Measurements from ENCODE around the gene MLN.

MLN gene

DNA sequence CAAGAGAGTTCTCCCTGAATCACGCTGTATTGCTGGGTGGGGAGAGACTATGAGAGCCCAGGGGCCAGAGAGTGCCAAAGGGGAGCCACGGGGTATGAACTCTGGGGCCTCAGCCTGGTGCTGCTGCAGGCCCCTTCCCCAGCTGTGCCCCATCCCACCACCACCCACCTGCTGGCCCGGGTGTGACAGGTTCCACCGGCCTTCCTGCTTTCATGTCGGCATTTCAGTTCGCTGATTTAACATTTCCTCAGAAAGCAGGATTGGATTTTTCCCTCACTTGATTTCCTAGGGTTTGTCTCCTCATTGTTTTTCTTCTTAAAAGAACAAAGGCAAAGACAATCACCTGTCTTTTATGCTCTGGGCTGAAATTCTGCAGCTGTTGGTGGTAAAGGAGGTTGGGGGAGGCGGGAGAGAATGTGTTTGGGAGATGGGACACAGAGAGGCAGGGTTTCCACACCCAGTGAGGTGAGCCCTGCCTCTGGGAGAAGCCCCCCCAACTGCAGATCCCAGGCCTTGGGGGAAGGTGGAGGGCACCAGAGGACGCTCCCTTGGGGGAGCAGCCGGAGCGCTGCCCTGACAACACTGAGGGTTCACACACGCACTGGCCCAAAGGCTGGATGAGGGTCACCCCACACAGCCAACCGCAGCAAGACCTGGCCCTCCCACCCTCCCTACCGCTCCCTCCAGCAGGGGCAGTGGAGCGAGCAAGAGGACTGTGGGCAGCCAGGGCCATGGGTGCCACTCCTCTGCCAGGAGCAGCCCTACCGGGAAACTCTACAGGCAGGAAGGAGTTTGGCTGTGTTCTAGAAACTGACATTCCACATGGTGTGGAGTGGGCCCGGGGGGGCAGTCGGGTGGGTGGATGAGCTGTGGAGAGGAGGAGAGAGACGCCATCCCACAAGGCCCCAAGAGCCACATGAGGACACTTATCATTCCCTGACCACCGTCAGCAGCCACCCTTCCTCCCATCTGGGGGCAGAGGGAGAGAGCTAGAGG, 10.5 kb upstream of the MLN start:
- no peak for DNase-seq

DNA sequence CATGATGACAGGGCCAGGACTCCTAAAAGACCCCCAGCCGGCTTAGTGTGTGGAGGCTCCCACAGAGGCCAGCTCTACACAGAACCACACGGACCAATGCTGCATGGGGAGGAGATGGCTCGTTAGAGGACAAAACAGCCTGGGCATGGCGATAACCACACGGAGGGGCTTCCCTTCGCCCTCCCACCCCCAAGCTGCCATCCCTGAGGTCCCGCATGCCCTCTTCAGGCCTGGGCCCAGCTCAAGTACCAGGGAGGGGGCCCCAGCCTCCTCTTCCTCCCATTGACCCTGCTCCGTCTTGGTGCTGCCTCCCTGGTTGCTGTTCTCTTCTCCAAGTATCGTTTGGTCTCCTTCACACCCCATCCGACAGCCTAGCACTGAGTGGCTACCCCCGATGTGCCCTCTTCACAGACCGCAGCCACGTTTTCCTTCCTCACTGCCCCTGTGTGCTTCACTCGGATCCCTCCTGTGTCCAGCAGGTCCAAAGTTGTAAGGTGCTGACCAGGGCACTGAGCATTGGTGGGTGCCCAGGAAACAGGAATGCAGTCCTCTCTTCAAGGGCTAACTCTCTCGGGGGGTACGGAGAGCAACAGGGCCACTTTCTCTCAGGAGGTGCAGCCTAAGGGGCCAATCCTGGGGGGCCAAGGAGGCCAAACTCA, 9.6 kb upstream of the MLN start:
- DNase-seq = no peak

DNA sequence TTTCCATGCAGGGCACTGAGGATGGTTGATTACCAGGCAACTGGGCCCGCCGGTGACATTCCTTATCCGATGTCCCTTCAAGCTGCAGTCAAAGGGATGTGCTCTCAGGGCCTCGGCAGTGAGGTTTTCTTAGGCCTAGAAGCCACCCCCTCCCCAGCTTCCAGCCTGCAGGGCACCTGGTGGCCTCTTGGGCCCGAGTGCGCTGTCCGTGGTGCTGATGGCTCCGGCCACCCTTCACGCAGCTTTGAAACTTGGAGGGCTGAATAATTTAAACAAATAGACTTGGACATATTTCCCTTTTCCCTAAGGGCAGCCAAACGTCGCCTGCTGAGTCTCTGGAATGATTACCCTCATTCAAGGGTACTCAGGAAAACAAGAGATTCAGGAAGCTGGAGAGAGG, 8.9 kb upstream of the MLN start:
- DNase-seq = peak; percentile 50

DNA sequence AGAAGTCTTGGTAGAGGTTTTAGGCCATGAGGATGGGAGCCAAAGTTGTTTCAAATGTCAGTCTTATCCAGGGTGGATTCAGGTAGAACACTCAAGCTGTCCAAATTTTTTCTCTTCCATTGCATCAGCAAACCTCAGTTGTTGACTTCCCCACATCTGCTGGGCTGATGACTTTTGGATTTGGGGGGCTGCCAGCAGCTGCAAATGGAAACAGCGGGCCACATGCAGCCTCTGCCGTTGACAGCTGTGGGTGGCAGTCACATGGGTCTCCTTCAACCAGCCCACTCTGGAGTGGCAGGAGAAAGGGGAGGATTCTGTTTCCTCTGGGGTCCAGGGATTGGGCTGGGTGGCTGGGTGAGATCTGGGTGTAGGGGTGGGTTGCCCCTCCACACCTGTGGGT, 5.8 kb upstream of the MLN start:
- no peak for DNase-seq

DNA sequence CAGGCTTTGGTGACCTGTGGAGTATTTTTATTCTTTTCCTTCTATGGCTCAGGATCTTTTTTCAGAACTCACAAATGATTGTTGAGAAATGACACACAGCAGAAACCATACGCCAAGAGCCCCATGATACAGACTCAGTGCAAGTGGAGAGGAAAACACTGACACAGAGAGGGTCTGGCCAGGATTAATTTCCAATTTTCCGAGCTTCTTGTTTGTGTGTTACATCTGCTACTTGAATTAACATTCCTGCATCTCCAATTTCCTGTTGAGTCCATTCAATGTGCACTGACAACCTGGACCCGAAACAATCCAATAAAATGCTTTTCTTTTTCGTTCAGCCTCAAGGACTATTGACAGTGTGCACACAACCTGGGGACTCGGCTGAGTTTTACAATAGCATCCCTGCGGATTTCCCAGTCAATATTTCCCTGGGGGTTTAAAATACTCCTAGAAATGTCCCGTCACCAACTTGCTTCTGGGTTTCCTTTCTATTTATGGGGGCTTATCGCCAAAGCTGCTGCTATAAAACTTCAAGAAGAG, 4.9 kb upstream of the MLN start:
- no peak for DNase-seq

DNA sequence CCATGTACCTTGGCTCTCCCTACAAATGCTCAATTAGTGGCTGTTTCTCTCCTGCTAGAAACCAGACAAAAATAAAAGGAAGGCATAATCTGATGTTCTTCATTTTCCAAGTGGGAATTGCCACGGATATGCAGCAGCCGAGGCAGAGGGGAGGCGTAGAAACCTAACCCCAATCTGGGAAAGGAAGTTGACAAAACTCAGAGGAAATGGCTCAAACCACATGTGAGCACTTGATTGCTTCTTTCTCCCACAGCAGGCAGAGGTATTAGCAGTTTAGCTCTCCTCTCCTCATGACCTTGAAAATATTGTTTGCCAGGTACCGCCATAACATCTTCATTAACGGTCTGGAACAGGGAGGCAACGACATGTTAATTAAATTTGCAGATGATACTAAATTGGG, 3.8 kb upstream of the MLN start:
- DNase-seq = no peak

DNA sequence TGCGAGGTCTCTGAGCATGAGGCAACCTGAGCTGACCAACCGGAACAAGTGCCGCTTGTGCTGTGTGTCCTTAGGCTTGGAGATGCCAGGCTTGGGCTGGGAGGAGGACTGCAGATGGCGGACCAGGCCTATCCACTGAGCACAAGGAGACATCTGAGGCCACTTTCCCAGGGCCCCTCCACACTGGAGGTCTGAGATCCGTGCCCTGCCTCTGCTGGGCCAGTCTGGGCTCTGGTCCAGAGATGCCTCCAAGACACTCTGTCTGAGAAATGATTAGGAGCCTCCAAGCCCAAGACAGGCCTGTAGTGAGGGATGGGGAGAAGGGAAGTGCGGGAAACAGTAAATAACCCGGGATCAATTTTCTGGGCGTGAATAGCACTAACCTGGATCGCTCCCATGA, 3.0 kb upstream of the MLN start:
- DNase-seq = no peak

DNA sequence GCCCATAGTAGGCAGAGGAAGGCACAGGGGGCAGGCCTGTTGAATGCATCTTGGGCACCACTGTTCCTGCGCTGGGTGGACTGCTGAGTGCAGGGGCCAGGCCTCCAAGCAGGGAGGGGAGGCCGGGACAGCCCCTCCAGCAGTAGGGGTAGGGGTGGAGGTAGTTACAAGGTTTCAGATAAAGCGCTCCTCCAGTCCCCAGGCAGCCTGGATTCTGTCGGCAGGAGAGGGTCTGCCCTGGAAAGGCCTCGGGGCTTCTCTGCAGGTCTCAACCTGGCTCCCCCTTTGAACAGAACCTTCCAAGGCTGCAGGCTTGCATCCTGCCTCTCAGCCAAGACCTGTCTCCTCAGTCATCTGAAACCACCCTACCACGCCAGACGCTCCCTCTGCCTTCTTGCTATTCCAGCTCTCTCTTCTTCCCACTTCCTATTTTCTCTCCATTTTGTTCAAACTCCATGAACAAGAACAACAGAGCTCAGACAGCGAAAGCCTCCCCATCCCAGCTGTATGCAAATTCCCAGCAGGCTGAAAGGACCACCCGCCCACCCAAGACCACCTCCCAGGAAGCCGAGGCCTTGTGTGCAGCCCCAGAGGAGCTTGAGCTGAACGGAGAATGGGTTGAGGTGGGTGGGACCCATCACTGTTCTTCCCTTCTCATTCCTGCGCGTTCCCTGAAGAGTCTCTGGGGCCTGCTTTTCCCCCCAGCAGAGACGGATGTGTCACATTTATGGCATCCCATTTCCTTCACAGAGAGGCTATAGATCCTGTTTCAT, 1.4 kb downstream of the MLN start:
- DNase-seq = no peak

DNA sequence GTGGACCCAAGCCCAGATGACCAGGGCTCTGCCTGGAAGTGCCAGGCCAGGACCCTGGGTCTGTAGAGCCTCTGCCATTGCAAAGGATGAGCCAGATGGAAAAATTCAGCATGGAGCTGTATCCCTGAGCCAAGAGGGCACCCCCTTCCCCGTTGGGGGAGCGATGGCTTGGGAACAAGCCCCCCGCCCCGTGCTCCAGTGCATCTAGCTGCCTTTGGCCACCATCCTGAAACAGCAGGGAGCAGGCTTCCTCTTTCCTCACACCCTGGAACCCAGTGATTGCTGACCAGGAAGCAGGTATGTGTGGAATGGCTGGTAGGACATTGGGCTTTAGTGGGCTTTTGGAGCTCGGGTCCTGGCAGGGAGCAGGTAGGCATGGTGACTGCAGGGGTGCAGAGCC, 2.2 kb downstream of the MLN start:
- no peak for DNase-seq

DNA sequence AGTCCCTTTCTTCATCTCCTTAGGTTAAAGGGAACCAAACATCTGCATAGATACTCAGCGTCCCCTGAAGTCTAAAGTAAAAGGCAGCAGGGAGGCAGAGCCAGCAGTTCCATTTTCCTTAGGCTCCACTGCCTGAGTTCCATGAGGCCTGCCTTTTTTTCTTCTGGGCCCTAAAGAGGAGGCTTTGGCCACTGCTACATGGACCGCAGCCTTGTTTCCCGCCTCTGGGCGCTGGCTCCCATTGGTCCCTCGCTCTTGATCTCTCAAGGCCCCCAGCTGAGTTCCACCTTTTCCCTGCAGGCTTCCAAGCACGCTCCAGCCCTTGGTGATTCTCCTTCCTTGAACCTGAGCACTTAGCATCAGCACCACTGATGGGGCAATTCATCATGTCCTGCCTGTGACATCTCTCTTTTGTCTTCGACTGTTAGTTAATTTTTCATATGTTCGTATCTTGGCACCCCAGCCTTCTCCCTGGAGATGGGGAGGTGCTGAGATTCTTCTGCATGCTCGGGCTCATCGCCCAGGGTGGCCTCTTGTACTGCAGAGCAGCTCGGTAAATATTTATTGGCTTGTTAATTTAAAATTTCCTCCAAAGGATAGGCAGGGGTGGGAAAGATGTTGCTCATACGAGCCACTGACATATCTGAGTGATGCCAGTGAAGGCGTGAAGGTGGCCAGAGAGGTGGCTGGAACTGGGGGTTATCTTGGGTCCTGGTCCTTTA, 3.4 kb downstream of the MLN start:
- DNase-seq = no peak

DNA sequence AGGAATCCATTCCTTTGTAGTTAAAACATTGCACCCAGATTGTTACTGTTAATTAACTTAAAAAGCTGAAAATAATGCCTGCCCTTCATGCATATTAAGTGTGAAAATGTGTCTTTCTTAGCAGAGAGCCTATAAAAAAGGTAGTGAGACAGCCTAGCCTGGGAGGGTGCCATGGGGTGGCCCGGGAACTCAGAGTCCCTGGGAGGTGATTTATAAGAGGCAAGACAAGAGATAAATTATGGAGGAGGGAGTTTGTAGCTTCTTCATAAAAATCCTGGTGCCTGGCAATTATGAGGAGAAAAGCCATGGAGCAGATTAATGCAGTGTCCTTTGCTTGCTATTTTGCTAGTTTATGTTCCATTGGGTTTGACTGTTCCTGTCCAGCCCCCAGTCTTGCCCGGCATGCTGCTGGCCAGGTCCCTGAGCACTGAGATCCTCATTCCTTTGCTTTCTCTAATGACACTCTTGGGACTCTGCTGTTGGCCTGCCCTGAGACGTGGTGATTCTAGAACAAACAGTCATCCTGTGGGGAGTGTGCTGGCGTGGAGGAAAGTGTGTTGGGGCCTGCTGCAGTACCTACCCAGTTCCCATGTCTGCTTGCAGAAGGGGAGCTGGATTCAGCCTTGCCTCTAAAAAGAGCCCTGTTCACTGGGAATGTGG, 4.2 kb downstream of the MLN start:
- no peak for DNase-seq

DNA sequence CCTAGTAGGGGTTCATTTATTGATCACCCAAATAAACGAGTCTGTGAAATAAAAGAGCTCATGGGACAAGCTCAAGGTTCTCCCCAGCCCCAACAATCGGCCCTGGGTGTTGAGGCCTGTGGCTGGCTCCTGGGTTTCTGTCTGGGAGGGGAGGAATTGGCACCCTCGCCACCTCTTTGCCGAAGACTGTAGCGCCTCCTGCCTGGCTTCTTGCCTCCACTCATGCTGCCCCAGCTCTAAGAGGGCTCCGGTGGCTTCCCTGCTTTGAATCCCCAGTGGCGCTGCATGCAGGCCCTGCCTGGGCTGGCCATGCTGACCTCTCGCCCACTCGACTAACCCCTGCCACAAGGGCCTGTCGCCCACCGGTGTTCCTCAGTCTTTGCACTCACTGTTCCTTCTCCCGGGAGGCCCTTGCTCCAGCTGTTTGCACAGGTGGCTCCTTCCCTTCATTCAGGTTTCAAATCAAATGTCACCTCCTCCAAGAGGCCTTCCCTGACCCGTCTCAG, 5.4 kb downstream of the MLN start:
- no peak for DNase-seq

DNA sequence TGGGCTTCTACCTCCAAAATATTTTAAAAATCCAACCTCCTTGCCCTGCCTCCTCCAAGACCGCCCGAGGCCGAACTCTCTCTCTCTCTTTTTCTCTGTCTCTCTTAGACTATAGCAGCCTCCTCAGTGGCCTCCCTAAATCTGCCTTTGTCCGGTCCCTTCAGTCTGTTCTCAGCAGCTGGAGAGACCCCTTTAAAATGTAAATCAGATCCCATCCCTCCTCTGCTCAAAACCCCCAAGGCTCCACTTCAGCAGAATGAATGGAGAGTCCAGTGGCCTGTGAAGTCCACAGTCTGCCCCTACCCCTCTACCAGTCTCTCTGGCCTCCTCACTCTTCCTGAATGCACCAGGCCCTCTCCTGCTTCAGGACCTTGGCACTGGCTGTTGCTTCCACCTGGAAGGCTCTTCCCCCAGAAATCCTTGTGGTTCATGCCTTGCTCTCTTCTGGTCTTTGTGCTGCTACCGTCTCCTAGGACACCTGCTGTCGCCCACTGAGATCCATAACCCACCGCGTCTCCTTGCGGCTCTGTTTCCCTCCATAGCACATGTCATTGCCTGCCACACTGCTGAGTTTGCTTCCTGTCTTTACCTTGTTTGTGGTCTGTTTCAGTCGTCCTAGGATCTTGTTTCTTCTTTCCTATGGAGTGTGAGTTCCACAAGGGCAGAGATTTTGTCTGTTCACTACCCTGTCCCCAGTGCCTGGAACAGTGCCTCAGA, 6.0 kb downstream of the MLN start:
- DNase-seq = no peak

DNA sequence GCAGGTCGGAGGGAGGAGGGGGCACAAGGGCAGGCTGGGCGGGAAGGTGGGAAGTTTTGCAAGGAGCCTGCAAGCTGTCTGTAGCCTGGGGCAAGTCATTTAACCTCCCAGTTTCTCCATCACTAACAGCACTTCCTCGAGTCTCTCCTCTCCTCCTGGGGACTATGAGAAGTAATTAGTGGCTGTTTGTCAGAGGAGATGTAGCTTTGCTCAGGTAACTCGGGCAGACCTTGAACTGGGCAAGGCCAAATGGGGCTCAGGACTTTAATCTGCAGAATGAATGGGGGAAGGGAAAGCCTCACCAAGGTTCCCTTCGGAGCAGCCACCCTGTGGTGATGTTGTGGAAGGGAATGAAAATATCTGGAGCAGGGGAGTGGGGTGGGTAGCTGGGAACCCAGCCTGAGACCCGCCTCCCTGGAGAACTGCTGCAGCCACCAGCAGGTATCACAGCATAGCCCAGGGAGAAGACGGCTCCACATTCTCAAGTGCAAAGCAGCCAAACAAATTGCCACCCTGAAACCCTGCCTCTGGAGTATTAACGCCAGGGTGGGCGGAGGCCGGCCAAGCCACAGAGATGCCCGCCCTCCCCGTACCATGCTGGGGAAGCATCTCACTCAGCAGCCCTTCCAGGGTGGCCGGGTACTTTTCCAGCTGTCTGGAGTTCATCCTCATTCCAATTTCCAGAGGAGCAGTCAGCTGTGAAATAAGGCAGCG, 8.7 kb downstream of the MLN start:
- no peak for DNase-seq

DNA sequence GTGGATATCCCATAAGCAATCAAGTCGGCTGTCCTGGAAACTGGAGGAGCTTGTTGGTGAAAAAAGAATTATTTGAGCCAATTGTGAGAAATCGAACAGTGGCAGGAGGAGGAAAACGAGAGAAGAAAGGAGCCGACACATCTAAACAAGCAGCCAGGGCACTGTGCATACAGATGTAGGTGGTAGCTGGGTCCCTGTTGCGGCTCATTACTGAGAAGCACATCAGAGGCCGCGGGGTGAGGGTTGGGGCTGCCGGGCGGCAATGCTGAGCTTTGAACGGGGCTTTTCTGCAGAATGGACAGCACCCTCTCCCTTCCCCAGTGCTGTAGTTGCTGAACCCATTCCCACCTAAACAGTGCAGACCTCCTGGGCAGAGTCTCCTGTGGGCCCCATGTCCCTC, 10.8 kb downstream of the MLN start:
- DNase-seq = no peak

DNA sequence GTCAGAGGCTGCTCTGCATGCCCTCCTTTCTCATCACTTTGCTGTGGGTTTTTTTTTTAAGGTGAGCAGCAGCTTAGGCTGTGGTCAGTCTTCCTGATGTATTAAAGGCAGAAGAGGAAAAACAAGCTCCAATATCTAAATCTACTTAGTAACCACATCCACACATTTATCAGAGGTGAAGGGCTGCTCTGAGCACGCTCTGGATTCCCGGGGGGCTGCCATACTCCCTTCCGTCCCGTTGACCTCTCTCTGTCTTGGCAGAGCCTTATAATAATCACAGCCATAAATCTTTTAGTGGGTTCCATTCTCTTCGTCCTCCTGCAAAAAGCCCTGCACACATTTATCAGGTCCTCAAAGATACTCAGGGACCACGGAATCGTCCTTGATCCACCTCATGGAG, 12.2 kb downstream of the MLN start:
- no peak for DNase-seq

DNA sequence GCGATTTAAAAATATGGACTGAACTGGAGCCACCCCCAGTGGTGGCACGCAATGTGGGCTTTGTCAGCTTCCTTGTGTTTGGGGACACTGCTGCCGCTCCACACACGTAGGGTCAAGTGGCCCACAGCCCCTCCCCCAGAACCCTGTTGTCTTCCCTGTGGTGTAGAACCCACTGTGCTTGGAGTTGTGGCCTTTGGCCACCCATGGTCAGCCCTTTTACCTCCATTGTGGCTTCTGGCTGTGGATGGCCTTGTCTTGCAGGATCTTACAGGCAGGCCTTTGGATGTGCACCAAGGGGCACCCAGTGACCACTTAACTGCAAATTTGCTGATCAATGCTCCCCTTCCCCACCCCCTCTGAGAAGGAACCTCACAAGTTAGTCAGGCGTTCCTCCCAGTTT, 12.9 kb downstream of the MLN start:
- DNase-seq = no peak

DNA sequence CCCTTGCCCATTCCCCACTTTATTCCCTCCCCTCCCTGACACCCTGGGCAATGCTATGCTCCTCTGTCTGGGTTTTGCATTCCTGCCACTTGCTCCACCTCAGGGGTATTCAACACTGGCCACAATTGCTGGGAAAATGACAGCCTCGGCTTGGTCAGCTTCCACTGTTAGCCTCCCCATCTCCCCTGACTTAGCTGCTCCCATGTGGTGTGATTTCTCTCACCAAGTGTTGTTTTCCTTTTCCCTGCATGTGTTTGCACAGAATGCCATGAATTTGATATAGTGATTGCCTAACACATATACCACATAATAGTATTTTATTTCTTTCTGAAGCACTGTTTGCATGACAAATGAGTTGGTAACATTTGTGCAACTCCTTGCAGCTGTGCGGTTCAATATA, 13.4 kb downstream of the MLN start:
- DNase-seq = no peak

DNA sequence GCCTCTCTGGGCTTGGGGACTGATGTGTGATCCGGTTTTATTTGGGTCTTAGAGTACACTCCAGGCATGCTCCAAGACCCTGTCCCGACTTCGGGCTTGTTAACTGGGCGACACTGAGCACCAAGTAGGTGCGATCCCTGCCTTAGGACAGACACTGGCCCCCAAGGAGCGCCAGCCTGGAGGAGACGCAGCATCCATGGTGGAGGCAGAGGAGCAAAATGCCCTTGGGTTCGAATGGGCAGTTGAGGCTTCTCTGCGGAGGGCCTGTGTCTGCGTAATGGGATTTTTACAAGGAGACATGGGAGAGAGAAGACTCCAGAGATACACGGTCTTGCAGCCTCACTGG, 14.3 kb downstream of the MLN start:
- no peak for DNase-seq

DNA sequence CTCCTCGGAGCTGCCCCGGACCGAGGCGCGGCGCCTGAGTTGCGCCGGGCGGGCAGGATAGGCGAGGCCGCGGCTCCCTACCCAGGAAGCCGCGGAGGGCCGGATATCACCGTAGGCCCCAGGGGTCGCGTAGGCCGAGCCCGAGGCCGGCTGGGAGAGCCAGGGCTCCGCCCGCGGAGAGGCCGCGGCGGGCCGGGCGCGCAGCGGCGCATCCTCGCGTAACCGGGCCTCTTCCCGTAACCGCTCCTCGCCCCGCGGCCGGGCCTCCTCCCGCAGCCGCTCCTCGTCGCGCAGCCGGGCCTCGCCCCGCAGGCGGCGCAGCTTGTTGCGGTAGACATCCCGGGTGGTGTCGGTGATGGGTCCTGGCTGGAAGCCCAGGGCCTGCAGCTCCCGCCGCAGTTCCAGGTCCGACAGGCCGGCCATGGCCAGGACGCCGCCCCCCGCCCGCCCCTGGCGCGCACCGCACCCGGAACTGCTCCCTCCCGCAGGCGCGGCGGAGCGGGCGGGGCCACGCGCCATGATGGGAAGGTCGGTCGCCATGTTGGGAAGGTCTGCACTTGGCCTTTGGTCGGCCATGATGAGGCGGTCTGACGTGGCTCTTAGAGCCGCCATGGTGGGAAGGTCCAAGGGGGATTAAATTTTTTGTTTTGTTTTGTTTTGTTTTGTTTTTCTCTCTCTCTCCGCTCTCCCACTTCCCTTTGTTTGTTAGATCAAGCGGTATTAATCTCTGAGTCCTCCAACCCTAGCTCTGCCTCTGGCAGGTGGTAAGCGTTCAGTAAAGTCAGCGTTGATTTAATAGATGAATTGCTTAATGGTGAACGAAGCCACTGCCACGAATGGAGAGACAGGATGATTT, 14.9 kb downstream of the MLN start, which contains the start of gene LEMD2:
Gene LEMD2 (minus strand): TSS at position 437 of the 856 bp plus-strand sequence. CDS start 14 bp downstream, at position 423.
- DNase-seq = peak; percentile 93
